Ammon's horn (tissue), 1 donor: ENCODE measurements around the gene SFTPB.
A peak's percentile ranks its signal among the peaks of the same experiment; 100 is the strongest.
"Not testable (repeated sequence)": the region's sequence is repeated elsewhere in the genome, so short reads cannot be mapped to it uniquely, and the experiment has no call there.

Experiments used
- DNase-seq: peaks from one replicate; pipeline ENCODE4 v3.0.0-alpha.2; 2016; ENCODE audit warnings: low spot score

Gene SFTPB

DNA sequence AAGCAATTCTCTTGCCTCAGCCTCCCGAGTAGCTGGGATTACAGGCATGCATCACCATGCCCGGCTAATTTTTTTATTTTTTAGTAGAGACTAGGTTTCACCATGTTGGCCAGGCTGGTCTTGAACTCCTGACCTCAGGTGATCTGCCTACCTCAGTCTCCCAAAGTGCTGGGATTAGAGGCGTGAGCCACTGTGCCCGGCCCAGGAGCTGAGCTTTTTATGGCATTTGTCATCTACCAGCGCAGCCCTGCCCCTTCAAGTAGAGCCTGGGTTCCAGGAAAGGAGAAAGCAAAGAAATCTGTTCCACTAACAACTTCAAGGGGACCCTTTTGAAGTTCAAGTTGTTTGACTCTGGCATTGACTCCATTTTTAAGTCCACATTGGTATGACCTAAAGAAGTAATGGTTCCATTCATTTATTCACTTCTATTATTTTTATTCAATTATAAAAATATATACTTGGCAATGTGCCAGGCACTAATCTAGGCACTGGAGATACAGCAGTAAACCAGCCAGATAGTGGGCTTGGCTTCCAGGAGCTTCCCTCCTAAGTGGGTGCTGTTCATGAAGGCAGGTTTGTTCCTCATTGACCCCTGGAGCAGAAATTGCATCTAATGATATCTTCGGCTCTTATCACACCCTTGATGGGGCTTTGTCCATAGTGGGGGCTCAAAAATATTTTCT is 8.0 kb upstream of the SFTPB start:
- DNase-seq = no peak

DNA sequence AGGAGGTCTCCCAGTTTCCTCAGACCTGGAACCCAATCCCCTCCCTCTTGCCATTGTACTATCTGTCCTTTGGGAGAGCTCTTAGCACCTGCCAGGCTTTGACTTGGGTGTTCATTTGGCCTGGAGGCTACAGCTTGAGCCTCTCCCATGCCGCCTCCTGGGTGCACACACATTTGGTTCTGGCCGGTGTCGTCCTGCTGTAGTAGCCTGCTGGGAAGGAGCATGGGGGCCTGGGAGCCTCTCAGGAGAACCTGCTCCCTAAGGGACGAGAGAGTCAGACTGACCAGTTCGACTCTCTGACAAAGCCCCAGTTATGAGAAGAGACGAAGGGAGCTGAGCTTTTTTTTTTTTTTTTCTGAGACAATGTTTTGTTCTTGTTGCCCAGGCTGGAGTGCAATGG is 7.4 kb upstream of the SFTPB start:
- no peak for DNase-seq

DNA sequence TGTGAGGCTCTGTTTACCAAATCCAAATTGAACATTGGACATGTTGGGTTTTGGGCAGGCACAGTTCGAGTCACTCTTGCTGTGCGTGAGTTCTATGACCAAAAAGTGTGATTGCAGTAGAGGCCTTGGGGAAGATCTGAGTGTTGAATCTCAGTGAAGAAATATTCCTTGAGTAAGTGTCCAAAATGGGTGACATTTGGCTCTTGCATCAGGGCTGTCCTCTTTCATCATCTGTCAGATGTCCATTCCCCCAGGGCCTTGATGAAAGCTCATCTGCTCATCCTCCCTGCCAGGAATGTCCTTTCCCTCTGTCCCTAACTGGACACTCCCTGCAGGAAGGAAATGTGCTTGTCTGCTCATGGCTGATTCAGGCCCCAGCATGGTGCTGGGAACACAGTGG is 6.4 kb upstream of the SFTPB start:
- DNase-seq = no peak

DNA sequence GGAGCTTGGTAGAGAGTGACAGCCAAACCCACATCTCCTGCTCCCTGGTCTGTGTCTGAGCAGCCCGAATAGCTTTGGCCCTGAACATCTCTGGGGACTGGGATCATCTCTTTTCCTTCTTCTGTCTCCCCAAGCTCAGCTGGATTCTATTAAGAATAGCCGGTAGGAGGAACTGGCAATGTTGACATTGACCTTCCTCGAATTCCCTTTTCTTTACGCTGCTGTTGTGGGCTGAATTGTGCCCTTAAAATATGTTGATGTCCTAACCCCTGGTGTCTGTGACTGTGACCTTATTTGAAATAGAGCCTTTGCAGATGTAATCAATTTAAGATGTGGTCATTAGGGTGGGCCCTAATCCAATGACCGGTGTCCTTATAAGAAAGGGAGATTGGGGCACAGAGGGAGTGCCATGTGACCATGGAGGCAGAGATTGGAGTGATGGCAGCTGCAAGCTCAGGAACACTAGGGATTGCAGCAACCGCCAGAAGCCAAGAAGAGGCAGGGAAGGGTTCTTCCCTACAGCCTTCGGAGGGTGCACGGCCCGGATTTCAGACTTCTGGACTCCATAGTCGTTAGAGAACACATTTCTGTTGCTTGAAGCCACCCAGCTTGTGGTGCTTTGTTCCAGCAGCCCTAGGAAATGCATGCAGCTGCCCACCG is 5.8 kb upstream of the SFTPB start:
- no peak for DNase-seq

DNA sequence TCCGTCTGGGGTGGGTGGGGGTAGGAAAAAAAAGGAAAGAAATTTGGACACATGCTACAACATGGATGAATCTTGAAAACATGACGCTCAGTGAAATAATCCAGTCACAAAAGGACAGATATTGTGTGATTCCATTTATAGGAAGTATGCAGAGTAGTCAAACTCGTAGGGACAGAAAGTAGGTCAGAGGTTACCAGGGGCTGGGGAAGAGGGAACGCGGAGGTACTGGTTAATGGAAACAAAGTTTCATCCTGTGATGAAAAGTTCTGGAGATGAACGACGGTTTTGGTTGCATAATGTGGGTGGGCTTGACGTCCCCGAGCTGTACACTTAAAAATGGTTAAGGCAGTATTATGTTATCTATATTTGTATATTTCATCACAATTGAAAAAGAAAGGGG is 4.5 kb upstream of the SFTPB start:
- DNase-seq = no peak

DNA sequence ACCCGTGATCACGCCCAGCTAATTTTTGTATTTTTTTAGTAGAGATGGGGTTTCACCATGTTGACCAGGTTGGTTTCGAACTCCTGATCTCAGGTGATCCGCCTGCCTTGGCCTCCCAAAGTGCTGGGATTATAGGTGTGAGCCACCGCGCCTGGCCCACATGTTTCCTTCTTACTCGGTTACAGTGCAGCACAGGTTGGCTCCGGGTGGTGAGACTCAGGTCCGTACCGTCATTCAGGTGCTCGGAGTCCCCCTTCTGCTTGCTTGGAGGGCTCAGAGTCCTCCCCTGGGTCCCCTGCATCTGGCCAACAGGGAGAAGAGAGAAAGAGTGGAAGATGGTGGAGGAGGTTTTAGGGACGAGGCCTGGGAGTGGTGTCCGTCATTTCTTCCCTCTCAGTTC is 2.4 kb upstream of the SFTPB start:
- DNase-seq = not testable (repeated sequence)

DNA sequence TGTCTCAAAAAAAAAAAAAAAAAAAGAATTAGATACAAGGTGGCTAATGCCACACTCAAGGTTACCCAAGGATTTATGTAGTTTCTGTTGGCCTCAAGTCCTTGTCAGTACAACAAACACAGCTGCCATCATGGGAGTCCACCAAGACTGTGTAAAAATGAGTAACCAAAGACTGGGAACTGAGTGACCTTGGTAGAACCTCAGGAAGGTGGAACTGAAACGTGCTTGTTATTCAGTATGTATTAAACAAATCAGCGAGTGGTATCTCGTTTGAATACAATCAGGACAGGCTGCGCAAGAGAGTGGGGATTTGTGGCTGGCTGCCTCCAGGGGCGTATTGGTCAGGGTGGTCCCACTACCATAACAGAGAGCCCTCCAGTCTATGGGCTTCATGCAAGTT is 1.6 kb upstream of the SFTPB start:
- no peak for DNase-seq

DNA sequence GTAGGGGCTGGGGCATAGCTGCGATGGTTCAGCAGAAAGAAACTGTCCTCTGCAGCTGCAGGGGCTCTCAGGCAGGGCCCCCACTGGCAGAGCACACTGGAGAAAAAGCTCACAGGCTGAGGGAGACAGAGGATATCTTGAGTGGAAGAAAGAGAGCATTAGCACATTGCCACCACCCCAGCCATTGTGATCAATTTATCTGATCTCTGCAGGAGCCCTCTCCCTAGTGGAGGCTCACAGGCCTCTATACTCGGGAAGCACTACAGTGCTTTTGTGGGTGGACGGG is 801 bp upstream of the SFTPB start:
- no peak for DNase-seq

DNA sequence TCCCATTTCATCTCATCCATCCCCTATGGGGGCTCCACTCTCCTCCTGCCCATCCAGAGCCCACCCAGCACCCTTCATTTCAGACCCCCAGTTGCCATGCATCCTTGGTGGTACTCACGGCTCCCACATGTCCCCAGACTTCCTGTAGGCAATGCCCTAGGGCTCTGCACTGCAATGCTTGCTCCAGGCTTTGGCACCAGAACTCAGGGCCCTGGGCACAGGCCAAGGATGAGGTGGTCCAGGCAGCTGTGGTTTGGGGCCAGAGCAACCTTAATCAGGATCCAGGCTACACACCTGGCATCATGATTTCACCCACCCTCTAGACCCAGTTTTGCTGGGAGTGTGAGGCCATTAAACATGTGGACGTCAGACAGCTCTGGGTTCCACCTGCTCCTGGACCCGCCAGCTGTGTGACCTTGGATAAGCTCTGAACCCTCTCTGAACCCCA is 414 bp downstream of the SFTPB start:
- no peak for DNase-seq

DNA sequence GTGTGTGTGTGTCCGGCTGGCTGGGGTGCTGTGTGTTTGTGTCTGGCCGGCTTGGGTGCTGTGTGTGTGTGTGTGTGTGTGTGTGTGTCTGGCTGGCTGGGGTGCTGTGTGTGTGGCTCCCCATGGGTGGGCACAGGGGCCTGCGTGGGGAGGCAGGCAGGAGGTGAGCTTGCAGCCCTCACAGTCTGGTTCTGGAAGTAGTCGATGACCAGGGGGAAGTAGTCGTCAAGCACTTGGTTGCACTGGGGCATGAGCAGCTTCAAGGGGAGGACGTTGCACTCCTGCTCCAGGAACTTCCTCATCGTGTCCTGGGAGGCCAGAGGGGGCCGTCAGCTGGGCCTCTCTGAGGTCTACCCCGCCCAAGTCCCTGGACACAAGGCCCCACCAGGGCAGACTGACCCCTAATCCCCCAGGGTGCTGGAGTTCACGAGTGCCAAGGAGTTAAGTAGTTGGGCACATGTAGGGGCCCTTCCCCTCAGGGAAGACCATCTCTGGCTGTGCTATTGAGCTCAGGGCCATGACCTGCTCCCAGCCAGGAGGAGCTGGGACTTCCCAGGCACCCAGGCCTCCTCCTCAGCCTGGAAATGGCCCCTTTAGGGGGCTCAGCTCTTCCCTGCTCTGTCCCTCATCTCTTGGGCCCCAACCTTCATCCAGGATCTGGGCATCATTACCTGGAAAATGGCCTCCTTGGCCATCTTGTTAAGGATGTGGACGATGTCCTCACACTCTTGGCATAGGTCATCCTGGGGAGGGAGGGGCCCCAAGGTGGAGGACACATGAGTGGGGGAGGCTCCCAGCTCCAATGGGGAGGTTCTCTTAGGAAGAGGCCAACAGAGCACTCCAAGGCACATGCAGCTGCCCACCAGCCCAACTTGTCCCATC is 1.3 kb downstream of the SFTPB start:
- peak; percentile 77 for DNase-seq

DNA sequence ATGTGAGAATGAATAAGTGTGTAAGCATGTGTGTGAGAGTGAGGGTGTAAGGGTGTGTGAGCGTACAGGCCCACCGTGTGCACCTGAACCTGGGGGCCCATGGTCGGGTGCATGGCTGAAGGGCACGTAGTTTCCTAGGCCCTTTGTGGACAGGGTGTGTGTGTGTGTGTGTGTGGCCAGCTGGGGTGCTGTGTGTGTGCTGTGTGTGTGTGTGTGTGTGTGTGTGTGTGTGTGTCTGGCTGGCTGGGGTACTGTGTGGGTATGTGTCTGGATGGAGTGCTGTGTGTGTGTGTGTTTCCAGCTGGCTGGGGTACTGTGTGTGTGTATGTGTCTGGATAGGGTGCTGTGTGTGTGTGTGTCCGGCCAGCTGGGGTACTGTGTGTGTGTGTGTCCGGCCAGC is 2.0 kb downstream of the SFTPB start:
- no peak for DNase-seq

DNA sequence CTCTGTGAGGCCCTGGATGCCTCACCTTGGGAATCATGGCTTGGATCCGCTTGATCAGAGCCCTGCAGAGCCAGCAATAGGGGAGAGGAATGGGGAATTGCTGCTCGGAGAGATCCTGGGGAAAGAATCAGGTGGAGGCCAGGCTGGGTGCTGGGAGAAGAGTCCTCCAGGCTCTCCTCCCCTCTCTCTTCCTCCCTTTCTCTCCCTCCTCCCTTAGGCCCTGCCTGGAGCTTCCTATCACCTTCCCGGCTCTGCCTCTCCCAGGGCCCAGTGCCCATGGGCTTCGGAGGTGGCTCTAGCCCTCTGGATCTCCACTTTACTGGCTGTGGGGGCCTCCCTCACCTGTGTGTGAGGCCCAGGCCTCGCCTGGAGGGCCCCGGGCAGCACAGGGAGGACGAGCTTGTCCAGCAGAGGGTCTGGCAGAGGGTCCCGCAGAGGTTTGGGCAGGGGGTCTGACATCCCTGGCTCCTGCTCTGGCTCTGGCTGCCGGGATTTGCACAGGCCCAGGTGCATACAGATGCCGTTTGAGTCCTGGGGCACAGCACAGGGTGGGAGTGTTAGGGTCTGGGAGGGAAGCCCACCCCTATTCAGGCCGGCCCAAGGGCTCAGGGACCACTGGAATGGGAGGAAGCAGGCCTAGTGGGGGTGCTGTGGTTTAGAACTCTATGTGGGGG is 2.6 kb downstream of the SFTPB start:
- no peak for DNase-seq

DNA sequence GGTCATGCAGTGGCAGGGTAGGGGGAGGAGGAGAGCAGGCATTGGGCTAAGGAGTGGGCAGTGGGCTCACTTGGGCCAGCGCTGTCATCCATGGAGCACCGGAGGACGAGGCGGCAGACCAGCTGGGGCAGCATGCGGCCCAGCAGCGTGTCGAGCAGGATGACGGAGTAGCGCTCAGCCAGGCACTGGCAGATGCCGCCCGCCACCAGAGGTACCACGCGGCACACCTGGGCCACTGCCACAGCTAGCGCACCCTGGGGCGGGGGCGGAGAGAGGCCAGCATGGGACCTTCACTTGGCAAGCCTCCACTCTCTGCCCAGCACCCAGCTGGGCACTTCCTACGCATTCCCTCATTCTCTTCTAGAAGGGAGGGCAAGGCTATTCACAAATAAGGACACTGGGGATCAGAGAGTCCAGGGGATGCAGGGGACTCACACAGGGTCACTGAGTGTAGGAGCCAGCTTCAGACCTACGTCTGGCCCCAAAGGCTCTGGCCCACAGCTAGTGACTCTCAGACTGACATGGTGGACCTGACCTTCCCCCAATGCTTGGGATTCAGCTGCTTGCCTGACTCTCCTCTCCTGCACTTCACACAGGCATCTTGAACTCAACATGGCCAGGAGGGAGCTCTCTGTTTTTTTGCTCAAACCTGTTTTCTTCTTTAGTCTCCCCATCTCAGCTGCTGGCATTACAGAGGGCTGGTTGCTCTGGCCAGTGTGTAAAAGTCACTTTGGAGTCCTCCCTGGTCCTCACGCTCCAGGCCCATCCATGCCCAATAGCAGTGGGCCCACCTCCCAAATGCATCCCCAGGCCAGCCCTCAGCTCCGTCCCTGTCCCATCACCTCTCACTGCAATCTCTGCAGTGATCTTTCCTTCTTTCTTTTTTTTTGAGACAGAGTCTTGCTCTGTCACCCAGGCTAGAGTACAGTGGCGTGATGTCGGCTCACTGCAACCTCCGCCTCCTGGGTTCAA is 4.1 kb downstream of the SFTPB start:
- DNase-seq = no peak

DNA sequence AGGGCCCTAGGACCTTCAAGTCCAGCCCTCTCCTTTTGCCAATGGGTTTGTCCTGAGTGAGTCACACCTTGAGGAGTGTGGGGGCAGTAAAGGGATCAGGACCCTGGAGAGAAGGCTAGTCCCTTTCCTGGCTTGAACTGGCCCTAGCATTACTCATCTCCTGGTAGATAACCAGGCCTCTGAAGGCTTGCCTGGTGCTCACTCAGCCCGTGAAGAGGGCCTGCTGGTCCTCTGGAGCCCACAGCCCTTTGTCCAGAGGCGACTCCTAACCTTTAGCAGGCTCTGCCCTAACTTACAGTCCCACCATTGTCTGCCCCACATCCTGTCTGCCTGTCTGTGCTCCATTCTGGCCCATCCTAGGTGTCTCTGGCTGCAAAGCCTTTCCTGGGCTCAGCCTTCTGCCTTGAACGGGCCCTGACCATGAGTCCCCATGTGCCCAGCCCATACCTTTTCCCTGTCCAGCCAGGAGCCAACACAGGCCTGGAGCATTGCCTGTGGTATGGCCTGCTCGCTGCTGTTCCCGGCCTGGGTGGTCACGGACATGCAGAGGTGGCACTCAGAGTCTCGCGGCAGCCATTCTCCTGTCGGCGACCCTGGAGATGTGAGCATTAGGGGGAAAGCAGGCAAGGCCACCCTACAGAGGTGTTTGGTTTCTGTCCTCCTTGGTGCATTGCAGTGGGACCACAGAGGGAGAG is 5.0 kb downstream of the SFTPB start:
- no peak for DNase-seq

DNA sequence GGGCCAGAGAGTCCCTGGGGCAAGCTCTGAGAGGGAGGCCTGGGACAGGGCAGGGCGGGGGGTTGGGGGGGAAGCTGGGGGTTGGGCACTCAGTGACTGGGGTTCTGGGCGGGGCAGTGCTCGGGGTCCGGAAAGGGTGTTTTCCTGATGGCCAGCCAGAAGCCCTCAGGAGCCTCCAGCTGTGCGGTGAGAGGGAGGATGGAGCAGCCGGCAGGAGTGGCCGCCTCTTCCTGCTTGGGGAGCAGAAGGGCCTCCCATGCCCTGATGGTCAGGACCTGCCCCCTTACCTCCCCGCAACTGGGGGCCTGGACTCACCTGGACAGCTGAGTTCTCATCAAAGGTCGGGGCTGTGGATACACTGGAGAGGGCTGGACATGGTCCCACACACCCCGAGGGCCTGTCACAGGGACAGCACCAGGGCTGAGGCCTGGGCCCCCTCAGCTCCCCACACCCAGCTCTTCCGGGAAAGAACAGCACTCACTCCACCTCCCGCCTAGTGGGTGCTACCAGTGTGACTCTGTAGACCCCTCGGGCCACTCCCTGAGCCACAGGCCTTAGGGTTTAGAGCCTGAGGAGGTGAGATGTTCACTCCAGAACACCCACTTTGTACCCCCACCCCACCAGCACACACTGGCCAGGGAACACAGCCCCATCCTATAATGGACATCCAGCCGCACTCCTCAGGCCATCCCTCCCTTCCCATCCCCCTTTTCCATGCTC is 6.7 kb downstream of the SFTPB start:
- no peak for DNase-seq

DNA sequence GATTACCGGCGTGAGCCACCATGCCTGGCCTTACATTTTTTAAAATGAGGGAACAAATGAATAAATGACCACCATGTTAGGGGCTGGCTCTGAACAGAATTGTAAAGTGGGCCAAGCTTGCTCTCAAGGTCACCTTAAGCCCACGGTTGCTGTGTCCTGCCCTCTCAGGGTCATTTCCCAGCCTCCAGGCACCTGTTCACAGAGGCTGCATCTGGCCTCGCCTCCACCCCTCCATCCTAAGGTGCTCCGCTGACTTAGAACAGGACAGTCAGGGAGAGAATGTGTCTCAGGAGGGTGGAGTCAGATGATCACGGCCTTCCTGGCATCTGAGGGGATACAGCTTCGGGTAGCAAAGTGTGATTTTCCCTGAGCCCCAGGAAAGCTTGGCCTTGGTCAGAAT is 7.3 kb downstream of the SFTPB start:
- DNase-seq = no peak

DNA sequence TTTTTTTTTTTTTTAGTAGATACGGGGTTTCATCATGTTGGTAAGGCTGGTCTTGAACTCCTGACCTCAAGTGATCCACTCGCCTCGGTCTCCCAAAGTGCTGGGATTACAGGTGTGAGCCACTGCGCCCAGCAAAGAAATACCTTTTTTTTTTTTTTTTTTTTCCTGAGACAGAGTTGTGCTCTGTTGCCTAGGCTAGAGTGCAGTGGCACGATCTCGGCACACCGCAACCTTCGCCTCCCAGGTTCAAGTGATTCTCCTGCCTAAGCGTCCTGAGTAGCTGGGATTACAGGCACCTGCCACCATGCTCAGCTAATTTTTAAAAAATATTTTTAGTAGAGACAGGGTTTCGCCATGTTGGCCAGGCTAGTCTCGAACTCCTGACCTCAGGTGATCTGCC is 7.7 kb downstream of the SFTPB start:
- not testable (repeated sequence) for DNase-seq

DNA sequence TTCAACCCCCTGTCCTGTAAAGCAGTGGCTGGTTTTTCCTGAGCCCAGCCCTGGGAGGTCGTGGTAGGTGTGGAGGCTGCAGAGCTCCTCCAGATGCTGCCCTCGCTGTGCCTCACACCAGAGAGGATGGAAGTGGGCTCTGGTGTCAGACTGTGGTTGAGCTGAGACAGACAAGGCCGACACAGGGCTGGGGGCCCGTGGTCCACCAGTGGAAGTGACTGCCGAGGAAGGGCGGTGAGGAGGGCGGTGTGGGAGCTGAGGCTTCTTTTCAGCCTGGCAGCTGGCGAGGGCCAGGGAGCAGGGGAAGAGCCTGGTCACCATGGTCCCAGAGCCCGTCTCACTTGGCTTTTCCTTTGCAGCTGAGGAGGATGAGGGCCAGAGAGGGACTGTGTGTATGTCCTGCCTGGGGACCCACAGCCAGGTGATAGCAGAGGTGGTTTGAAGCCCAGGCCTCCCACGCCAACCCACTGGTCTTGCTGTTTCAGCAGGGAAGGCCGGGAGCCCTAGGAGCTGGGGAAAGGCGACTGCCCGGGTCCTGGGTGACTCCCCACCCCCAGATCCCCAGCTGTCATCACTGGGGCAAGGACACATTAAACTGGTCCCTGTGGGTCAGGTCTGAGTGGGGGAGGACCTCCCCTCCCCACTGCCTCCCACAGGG is 8.5 kb downstream of the SFTPB start:
- DNase-seq = no peak

DNA sequence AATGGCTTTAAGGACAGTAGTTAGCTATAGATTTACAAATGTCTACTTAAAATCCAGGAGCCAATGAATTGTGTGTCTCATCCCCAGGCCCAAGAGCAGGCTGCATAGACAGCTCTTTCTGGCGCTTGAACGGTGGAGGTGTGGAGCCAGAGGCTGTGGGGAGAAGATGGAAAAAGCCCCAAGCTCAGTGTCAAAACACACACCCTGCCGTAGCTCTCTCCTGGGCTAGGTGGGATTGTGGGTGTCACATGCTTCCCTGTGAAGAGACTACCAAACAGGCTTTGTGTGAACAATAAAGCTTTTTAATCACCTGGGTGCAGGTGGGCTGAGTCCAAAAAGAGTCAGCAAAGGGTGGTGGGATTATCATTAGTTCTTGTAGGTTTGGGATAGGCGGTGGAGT is 10.6 kb downstream of the SFTPB start:
- DNase-seq = not testable (repeated sequence)

DNA sequence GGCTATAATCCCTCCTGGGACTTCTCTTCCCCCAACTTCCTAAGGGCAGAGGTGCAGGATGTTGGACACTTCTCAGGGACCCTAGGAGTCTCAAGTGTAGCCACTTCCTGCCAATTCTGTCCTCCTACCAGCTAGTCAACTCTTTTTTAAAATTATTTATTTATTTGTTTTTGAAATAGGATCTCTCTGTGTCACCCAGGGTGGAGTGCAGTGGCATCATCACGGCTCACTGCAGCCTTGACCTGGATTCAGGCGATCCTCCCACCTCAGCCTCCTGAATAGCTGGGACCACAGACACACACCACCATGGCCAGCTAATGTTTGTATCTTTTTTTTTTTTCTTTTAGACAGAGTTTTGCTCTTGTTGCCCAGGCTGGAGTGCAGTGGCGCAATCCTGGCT is 11.5 kb downstream of the SFTPB start:
- no peak for DNase-seq
